Hindlimb muscle (tissue), 1 donor: ENCODE data around the gene CRYAA. TPM values are rescaled to one million over a fixed set of nuclear protein-coding genes. Genes with fewer than 3 reads are reported as not detected.
"Not testable (repeated sequence)": the region's sequence is repeated elsewhere in the genome, so short reads cannot be mapped to it uniquely, and the experiment has no call there.

Source experiments
- DNase-seq: peaks from one replicate; pipeline ENCODE4 v3.0.0-alpha.2; 2013
- polyA plus RNA-seq: library from polyadenylated mRNA; unstranded; fragments of 120-200 nt; gene quantifications from one replicate; pipeline ENCODE4 v1.2.1, GENCODE V29; 2013; ENCODE audit not compliant: insufficient read length

The CRYAA gene
- polyA plus RNA-seq, 1 donor, result 0.34 TPM

DNA sequence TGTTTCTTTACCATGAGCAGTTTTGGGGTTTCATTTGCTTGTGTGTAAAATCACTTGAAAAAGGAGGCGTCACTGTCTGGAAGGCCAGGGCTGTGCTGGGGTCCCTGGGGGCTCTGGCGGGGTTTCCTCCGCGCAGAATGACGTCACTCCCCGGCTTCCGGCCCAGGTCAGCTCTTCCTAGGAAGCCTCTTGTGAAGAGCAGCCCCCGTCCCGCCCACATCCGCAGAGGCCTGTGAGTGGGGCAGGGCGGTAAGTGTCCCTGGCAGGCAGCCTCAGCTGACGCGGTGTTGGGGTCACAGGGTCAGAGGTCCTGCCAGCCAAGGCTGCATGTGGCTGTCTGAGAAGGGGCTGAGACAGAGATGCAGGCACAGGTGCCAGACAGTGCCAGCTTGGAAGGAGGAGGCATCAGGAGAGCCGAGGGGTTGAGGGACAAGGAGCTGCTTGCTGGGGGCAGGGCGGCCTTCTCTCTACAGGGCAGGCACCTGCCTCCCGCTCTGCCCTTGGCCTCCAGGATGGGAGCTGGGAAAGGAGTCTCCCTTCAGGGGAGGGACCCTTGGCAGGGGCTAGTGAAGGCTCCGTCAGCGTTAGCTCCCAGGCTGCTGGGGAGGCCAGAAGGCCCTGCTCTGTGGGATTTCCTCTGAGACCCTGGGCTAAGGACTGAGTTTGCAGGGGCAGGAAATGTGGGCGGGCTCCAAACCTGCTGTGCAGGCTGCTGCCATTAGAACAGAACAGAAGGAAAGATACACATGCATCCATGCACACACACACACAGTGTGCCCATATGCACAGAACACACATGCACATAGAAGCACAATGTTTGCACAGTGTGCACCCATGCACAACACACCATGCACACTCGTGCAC, 8.5 kb downstream of the CRYAA start:
- DNase-seq, result not testable (repeated sequence)

DNA sequence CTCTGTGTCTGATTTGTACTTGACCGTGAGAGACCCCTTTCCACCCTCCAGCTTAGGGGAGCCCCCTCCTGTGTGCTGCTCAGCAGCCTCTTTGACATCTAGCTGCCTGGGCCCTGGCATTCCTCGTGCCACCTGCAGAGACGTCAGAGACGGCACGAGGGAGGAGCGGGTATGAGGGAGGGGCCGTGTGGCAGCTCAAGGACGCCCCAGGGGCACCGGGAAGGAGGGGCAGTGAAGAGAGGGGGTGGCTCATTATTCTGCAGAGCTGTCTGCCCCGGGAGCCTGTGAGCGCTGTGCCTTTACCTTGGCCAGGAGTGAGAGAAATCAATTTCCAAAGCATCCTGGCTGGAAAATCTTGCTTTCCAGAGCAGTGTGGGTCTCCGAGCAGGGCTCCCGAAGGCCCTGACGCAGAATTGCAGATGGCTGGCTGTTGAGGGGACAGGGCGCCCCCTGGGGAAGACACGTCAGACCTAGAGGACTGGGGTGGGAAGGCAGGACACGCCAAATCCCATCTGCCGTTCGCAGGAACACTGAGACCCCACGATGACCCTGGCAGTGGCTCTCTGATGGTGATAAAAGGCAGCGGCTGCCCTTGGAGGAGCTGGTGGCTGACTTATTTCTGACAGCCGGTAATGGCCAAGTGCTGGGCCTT, 9.5 kb downstream of the CRYAA start:
- DNase-seq, result not testable (repeated sequence)

DNA sequence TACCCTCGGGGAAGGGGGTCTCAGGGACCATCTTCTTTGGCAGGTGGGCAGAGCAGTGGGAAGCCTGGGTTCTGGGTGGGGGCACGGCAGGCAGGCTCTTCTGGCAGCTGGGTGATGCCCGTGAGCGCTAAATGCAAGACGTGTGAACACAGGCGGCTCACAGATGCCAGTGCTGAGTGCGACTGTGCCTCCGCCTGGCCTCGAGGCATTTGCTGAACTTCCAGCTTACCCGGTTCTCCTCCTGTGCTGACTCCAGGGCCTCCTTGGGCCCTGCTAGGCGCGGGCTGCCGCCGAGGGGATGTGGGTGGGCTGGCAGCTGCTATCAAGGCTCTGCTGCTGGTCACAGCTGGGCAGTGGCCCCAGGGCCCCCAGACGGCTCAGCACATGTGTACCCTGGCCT, 12.2 kb downstream of the CRYAA start:
- not testable (repeated sequence) for DNase-seq

DNA sequence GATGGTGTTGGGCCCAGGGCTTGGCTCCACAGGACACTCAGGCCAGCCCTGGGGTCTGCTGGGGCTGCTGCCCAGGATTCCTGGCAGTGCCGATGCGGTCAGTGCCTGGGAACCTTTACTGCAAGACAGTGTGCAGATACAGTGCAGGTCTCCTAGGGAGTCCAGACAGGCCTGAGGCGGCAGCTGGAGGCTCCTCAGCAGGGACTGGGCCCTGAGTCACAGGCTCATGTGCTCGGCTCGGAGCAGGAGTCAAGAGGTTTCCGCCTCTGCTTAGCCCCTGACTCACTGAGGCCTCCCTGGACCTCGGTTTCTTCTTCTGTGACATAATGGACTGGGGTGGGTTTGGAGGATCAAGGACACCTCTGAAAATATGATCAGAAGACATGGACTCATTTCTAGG, 18.5 kb downstream of the CRYAA start:
- DNase-seq, result not testable (repeated sequence)

DNA sequence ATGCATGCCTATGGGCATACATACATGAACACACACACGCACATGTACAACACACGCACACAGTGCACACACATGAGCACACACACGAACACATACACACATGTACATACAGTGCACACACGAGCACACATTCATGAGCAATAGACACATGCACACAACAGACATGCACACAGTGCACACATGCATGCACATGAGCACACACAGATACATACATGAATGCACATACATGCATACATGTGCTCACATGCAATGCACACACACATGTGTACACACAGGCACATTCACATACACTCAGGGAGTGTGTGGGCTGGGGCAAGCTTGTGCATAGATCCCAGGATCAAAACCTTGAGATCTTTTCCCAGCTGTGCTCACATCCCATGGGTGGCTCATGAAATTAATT, 18.9 kb downstream of the CRYAA start:
- no peak for DNase-seq

DNA sequence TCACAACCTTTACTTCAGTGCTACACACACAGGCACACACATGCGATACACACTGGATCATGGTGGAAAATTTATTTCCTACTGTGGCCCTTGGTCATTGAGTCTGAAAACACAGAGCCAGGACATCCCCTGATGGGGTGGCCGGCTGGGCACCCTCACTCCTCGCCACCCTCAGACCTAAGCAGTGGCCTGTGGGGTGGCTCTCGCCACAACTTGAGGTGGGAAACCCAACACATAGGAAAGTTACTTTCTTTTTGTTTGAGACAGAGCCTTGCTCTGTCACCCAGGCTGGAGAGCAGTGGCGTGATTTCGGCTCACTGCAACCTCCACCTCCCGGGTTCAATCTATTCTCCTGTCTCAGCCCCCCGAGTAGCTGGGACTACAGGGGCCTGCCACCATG, 19.4 kb downstream of the CRYAA start:
- DNase-seq, result no peak

DNA sequence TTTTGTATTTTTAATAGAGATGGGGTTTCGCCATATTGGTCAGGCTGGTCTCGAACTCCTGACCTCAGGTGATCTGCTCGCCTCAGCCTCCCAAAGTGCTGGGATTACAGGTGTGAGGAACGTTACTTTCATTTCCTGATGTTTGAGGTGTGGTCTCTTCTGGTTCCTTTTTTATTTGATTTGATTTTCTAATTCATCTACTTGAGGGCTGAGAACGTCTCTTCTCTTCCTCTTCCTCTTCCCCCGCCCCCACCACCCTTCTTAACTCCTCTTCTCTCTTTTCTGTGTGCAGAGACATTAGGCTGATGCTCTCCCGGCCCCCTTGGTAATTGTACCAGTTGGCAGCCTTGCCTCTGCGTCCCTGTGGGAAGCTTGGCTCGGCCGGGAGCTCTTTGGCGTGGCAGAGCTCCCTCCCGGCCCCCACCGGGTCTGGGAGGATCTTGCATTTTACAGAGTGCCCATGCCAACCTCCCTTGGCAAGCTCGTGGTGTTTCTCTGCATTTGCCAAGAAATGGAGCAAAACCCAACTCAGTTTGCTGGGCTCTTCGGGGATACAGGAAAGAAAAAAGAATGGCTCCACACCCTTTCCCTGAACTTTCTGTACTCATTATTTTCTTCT, 19.9 kb downstream of the CRYAA start:
- no peak for DNase-seq

DNA sequence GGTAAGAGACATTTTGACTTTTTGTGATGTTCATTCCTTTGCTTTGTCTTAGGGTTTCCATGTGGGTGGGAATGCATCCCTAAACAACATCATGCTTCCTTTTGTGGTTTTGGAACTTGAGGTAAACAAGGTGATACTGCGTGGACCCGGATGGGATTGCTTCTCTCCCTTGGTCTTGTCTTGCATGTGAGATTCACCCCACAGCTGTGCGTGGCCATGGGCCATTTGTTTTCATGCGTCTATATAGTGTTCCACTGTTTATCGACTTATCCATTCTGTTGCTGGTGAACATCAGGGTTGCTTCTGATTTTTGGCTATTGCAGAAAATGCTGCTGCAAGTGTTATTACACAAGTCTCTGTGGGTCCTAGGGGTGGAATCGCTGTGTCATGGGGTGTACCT, 21.1 kb downstream of the CRYAA start:
- no peak for DNase-seq

DNA sequence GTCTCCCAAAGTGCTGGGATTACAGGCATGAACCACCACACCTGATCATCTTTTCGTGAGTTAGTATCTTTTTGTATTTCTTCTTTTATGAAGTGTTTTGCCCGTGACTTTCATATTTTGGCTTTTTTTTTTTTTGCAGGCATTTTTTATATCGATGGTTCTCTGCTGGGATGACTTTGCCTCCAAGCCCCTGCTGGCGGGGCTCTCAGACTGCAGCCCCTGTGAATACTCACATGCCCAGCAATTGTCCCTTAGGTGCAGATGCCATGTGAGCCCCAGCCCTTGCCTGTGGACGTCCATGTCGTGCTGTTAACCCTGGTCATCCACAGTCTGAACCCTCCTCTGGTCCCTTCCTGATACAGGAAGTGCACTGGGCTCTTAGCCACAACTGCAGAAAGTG, 21.7 kb downstream of the CRYAA start:
- DNase-seq, result no peak

DNA sequence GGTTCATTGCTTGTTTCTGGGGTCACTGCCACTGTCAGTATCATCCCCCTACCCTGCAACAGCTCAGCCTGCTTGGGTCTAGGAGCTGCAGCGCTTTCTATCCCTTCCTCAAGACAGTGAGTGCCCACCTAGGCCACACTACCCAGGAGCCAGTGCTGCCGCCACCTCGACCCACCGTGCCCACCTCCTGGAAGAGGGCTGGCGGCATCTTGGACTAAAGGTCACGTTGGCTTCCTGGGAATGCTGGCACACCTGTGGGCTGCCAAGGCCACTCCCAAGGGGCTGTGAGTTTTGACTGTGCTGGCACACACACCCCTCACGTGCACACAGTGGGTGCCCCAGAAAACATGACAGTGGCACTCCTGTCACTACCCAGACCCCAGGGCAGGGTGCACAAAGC, 22.1 kb downstream of the CRYAA start:
- DNase-seq, result no peak

DNA sequence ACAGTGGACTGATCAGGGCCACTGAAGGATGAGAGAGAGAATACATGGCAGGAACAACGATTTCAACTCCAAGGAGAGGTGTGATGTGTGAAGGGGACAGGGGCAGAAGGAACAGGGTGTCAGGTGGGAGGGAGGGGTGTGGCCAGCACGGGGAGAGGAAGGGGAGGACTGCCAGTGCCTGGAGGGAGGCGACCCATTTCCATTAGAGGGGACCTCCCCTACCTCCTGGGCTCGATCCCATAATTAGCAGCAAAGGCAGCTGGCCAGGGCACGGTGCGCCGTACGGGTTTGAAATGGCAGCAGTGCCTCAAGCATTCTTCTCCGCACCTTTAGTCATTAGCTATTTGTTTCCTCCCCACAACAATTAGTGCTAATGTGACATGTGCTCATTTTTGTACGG, 22.7 kb downstream of the CRYAA start:
- no peak for DNase-seq

DNA sequence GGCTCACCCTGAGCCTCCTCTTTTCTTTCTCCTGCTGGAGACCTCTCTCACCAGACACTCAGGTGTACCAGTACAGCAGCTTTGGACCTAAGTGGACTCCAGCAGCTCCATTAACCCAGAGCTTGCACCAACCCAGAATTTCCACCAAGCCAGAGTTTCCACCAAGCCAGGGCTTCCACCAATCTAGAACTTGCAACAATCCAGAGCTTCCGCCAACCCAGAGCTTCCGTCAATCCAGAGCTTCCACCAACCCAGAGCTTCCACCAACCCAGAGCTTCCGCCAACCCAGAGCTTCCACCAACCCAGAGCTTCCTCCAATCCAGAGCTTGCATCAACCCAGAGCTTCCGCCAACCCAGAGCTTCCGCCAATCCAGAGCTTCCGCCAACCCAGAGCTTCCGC, 23.2 kb downstream of the CRYAA start:
- no peak for DNase-seq

DNA sequence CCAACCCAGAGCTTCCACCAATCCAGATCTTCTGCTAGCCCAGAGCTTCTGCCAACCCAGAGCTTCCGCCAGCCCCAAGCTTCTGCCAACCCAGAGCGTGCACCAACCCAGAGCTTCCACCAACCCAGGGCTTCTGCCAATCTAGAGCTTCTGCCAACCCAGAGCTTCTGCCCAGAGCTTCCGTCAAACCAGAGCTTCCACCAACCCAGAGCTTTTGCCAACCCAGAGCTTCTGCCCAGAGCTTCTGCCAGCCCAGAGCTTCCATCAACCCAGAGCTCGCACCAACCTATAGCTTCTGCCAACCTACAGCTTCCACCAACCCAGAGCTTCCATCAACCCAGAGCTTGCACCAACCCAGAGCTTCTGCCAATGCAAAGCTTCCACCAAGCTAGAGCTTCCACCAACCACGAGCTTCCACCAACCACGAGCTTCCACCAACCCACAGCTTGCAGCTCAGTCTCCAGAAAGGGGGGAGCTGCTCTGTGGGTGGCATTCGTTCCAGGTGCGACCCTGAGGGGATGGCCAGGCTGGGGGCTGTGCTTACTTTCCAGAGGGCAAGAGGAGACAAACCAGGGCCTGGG, 23.8 kb downstream of the CRYAA start:
- DNase-seq, result no peak

DNA sequence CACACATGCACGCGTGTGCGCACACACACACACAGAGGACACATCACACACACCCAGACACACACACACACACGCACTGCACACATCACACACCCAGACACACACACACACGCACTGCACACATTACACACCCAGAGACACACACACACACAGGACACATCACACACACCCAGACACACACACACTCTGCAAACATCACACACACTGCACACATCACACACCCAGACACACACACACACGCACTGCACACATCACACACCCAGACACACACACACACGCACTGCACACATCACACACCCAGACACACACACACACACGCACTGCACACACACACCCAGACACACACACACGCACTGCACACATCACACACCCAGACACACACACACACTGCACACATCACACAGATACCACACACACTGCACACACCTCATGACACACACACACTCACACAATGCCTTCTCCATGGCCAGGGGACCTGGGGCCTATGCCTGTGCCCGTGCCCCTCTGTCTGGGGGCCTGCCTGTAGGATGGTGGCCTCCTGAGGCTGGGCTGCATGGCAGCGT, 24.4 kb downstream of the CRYAA start:
- no peak for DNase-seq

DNA sequence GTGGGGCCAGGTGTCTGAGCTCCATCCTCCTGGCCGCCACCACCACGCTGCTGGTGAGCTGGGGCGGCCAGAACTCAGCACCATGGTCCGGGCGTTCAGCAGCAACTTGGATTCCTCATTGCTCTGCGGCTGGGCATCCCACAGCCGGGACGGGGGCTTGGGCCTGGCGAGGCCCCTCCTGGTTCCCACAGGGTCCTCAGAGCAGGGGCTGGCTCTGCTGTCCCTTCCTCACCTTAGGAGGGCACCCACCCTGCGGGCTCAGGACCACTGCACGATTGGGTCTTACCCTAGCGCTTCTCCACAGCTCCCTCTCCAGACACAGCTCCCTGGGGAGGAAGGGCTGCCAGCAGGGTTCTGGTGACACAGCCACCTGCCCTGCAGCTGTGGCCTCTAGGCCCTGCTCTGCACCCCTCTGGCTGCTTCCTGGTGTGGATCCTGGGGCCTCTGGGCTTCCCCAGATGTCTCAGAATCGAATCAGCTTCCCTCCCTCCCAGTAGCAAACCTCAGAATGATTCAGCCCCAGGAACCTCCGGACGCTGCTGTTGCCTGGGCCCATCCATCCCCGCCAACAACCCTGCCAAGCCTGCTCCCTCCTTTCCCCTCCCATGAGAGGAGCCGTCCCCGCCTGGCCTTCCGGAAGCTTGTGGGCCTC, 25.0 kb downstream of the CRYAA start:
- DNase-seq, result no peak

DNA sequence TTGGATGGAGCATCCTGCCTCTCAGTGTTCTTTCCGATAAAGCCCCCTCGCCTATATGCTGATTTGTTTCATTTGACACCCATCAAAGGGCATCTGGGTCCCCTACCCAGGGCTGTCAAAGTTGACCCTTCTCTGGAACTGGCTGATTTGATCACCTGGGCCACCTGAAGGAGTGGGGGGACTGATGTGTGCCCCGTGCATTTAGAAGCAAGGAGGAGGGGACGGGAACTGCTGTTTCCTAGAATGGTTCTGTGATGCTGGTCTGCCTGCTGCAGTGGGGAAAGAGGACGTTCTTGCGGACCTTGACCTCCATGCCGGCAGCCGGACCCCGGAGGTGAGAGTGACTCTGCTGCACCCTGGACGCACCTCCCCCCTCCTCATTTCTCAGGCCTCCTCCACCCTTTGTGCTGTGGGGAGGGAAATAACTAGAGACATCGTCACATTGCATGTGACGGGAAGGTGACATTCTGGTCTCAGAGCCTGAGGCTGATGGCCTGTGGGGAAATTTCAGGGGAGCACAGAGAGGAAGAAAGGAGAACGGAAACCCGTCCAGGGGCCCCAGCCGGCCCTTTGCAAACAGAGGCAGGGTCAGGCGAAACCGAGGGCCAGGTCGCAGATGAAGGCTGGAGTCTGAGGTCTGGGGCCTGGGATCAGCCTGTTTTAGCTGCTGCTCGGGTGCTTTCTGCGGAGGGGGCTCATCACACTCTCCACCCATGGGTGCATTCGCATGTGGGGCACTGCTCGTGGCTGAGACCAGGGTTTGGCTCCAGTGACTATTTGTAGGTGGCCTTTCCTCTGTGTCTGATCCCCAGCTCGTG, 25.7 kb downstream of the CRYAA start:
- DNase-seq, result no peak

DNA sequence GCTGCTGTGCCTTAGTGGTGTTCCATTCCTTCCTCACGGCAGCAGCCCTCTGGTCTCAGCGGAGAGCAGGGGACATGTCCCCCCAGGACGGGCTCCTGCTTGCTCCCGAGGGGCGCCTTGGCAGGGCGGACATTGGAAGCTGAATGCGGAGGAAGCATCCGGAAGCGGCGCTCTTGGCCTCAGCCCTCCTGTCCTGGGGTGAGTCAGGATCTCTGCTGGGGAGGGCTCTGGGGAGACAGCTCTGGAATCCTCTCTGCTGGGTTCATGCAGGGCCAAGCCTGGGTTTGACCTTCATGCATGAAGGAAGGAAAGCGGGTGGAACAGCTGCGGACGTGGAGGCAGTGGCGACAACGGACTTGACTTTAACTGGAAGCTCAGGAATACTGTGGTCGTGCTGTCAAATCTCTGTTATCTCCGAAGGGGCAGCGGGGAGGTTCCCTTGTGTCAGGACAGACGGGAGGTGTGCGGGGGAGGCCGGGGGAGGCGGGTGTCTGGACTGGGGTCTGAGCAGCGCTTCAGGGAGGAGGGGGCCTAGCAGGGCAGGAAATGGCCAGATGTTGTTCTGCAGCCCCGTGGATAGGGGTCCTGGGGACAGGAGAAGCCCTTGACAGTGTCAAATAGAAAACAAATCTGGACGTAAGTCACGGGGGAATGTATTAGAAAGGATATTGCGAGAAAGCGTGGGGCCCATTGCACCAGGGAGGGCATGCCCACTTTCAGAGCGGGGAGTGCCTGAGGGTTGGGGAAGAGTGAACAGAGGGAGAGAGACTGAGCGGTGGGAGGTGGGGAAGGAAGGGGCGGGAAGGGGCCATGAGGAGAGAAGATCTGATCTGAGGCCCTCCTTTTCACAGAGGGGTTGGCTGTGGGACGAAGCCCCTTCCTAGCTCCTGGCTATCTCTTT, 26.6 kb downstream of the CRYAA start:
- no peak for DNase-seq

DNA sequence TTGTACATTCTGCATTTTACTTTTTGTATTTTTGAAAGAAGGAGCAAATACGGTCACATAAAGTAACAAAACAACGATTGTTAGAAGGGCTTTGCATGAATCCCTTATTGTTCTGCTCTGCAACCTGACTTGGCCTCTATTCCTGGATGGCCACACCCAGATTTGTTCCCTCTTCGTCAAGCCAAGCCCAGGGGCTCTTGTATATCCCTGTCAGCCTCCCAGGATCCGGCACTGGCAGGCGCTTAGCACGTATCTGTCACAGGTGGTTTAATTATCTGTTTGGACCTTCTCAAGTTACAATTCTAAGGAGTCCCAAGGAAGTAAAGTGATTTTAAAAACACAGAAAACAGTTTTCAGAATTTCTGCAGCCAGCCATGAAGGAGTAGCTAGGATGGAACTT, 28.0 kb downstream of the CRYAA start:
- DNase-seq, result no peak

DNA sequence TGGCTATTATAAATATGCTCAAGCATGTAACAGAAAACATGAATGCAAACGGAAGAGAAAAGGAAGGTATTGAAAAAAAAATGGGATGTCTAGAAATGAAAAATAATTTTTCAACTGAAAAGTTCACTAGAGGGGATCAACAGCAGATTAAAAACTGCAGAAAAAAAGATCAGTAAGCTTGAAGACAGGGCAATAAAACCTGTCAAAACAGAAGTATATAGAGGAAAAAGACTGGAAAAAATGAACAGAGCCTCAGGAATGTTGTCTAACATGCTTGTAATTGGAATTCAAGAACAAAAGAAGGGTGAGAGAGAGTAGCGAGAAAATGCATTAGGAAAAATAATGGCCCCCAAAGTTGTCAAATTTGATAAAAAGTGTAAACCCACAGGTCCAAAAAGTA, 29.6 kb downstream of the CRYAA start:
- DNase-seq, result no peak

DNA sequence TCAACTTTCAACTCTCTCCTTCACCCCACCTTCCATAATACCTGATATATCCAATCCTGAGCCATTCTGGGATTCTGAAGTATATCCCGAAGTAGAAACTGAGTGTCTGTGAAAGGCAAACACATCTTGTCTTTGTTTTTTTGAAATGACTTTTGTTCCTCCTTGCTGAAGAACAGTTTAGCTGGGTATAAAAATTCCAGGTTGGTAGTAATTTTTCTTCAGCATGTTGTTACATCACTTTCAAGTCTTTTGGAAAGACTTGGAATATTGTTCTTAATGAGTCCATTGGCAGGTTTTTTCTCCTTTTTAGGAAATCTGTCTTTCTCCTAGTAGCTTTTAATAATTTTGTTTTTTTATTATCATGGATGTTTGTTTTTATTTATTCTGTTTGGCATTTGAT, 32.7 kb downstream of the CRYAA start:
- DNase-seq, result no peak

DNA sequence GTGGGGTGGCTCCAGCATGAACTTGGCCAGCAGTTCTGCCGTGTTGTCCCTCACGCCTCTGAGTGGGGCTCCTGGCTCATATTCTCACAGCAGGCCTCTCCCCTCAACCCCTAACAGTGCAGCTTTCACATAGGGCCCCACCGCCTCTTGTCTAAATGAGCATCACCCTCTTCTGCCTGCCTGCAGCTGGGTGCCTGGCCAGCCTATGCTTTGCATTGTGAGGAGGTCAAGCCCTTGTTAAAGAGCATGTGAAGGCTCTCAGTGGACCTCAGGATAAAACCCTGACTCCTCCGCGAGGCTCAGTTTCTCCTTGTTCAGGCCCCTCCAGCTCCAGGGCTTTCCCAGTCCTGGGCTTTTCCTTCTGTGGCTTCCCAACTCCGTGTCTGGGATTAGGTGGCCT, 34.8 kb downstream of the CRYAA start:
- DNase-seq, result no peak
